GM10248 (cell line): Measurements from ENCODE around the gene LSP1.

Source experiments
- CTCF ChIA-PET: fragments of 300-600 bp; sonication (Branson Sonifier 250); formaldehyde crosslinking; extraction: SDS; loops from one replicate; lab custom pipeline; 2021; ENCODE audit warnings: antibody characterized with exemption; lab: Yijun Ruan, JAX
- POLR2A ChIA-PET: fragments of 350-650 bp; sonication (Branson Sonifier 250); formaldehyde crosslinking; extraction: SDS; loops from one replicate; lab custom pipeline; 2020; ENCODE audit warnings: antibody characterized with exemption; lab: Yijun Ruan, JAX
- DNase-seq: peaks from one replicate; pipeline ENCODE4 v3.0.0; 2012; ENCODE audit errors: extremely low spot score
- CTCF ChIP-seq: IDR thresholded peaks from 2 replicates; pipeline ENCODE4 v1.5.1; 2012; ENCODE audit warnings: mild to moderate bottlenecking, low read depth; ENCODE audit errors: extremely low read depth, missing control alignments, control extremely low read depth

Gene LSP1

GRCh38 chr11:1935156-1936071, 82.5 kb downstream of the LSP1 start:
- ChIA-PET CTCF (interaction anchor here (1.0 to 2.3 kb wide), 8 partner anchors 8 to 241 kb away, joined by 3 to 6 read pairs (median 3); no protein-coding TSS in a partner anchor), POLR2A (interaction anchor here (0.6 to 1.2 kb wide), 2 partner anchors 12 to 18 kb away, joined by 3 to 4 read pairs; no protein-coding TSS in a partner anchor)
- no peak for DNase-seq

GRCh38 chr11:1936072-1936780, 83.3 kb downstream of the LSP1 start:
- DNase-seq: no peak
- CTCF ChIA-PET: interaction anchor here (1.0 to 2.3 kb wide), 6 partner anchors 9 to 242 kb away, joined by 3 to 6 read pairs (median 3); no protein-coding TSS in a partner anchor
- no peak for TF ChIP-seq CTCF
- POLR2A ChIA-PET: interaction anchor here (0.7 to 1.2 kb wide), 2 partner anchors 19 to 30 kb away, joined by 3 read pairs; no protein-coding TSS in a partner anchor

More at GRCh38 chr11:1935156-1936071, 82.5 kb downstream of the LSP1 start:
- TF ChIP-seq CTCF: no peak

- no peak for TF ChIP-seq CTCF
- ChIA-PET POLR2A (no interaction called here), CTCF (interaction anchor here (1.3 to 2.3 kb wide), 3 partner anchors 55 to 243 kb away, joined by 3 to 6 read pairs (median 4); no protein-coding TSS in a partner anchor)
- no peak for DNase-seq
Observed at GRCh38 chr11:1936781-1937615, 84.1 kb downstream of the LSP1 start.

- DNase-seq: no peak
- ChIA-PET POLR2A (interaction anchor here (1.1 kb wide), 1 partner anchor 83 kb away, joined by 3 read pairs; no protein-coding TSS in a partner anchor), CTCF (interaction anchor here (1.2 to 1.6 kb wide), 3 partner anchors 31 to 61 kb away, joined by 3 to 4 read pairs (median 4); no protein-coding TSS in a partner anchor)
- TF ChIP-seq CTCF: no peak
Observed at GRCh38 chr11:1937616-1938342, 84.9 kb downstream of the LSP1 start.

- no peak for TF ChIP-seq CTCF
- no peak for DNase-seq
- CTCF ChIA-PET: interaction anchor here (1.2 to 1.6 kb wide), 3 partner anchors 32 to 62 kb away, joined by 3 to 4 read pairs (median 4); no protein-coding TSS in a partner anchor
- POLR2A ChIA-PET: interaction anchor here (1.1 kb wide), 1 partner anchor 84 kb away, joined by 3 read pairs; no protein-coding TSS in a partner anchor
Observed at GRCh38 chr11:1938343-1939005, 85.6 kb downstream of the LSP1 start.
